ENCODE results near the gene MAOB.

The MAOB gene

GRCh38 chrX:43741843-43742573 lies 140.2 kb downstream of the MAOB start:
- in situ Hi-C loops (cut with MboI; ENCODE audit: low pct_unique_long_range_greater_than_20kb, low sequenced_read_pairs, unreplicated experiment): no loop called here
- DNase-seq (ENCODE audit: low spot score): no peak
- no peak for TF ChIP-seq CTCF (IDR thresholded peaks at IDR 0.05; ENCODE audit: extremely low read depth, insufficient read depth, missing control alignments)

GRCh38 chrX:43735957-43736356 lies 146.3 kb downstream of the MAOB start:
- no peak for DNase-seq (ENCODE audit: low spot score)
- in situ Hi-C loops (cut with MboI; ENCODE audit: low pct_unique_long_range_greater_than_20kb, low sequenced_read_pairs, unreplicated experiment): no loop called here
- no peak for TF ChIP-seq CTCF (IDR thresholded peaks at IDR 0.05; ENCODE audit: extremely low read depth, insufficient read depth, missing control alignments)

- in situ Hi-C loops (cut with MboI; ENCODE audit: low pct_unique_long_range_greater_than_20kb, low sequenced_read_pairs, unreplicated experiment): no loop called here
- TF ChIP-seq CTCF (IDR thresholded peaks at IDR 0.05; ENCODE audit: extremely low read depth, insufficient read depth, missing control alignments): no peak
- no peak for DNase-seq (ENCODE audit: low spot score)
Measured at GRCh38 chrX:43735534-43735933, 146.7 kb downstream of the MAOB start.

- in situ Hi-C loops (cut with MboI; ENCODE audit: low pct_unique_long_range_greater_than_20kb, low sequenced_read_pairs, unreplicated experiment): no loop called here
- TF ChIP-seq CTCF (IDR thresholded peaks at IDR 0.05; ENCODE audit: extremely low read depth, insufficient read depth, missing control alignments): no peak
- DNase-seq (ENCODE audit: low spot score): no peak
Measured at GRCh38 chrX:43734444-43734843, 147.8 kb downstream of the MAOB start.

GRCh38 chrX:43733699-43734098 lies 148.6 kb downstream of the MAOB start:
- DNase-seq (ENCODE audit: low spot score): no peak
- no peak for TF ChIP-seq CTCF (IDR thresholded peaks at IDR 0.05; ENCODE audit: extremely low read depth, insufficient read depth, missing control alignments)
- in situ Hi-C loops (cut with MboI; ENCODE audit: low pct_unique_long_range_greater_than_20kb, low sequenced_read_pairs, unreplicated experiment): no loop called here

GRCh38 chrX:43731086-43731485 lies 151.2 kb downstream of the MAOB start:
- DNase-seq (ENCODE audit: low spot score): no peak
- in situ Hi-C loops (cut with MboI; ENCODE audit: low pct_unique_long_range_greater_than_20kb, low sequenced_read_pairs, unreplicated experiment): no loop called here
- no peak for TF ChIP-seq CTCF (IDR thresholded peaks at IDR 0.05; ENCODE audit: extremely low read depth, insufficient read depth, missing control alignments)
